Measurements from ENCODE around the gene UBFD1.
"Not testable (repeated sequence)": the region's sequence is repeated elsewhere in the genome, so short reads cannot be mapped to it uniquely, and the experiment has no call there.

The UBFD1 gene

DNA sequence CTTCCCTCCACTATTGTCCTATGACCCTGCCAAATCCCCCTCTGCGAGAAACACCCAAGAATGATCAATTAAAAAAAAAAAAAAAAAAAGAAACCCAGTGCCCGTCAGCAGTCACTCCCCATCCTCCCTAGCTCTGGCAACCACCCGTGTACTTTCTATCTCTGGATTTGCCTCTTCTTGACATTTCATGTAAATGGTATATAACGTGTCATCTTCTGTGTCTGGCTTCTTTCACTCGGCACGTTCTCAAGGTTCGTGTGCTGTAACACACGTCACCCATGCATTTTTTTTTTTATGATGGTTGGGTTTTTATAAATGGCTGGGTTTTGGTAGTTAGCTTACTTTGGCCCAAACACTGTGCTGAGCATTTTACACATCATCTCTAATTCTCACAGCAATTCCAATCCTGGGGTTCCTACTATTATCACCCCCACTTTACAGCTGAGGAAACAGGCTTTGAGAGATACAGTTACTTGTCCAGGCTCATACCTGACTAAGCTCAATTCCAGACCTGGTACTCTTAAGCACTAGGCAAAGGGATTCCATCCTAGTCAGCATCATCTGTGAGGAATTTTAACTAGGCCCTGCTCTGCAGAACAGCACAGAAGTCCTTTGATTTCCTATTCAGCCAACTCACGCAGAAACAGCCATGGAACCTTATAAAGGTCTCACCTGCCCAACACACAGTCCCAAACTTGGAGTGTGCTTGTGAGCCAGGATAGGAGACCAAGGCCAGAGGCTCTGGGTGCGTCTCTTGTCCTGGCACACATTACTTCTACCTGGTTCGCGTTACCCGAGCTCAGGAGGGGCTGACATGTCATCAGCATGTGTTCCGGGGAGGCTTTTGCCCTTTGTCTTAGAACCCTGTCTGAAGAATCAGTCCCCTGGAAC, 26.9 kb downstream of the UBFD1 start:
- Mint-ChIP-seq H3K36me3 (ENCODE audit: low read depth) (peaks cover 96% of the 10 kb centered on the region), H3K27me3 (no peaks in the 10 kb centered on the region), H3K9me3 (no peaks in the 10 kb centered on the region), H3K4me3 (no peak overlapping the region), H3K27ac (no peak overlapping the region), H3K4me1 (ENCODE audit: low read depth) (no peaks in the 10 kb centered on the region)
- intact Hi-C loops (cut with micrococcal nuclease), result no loop called here

DNA sequence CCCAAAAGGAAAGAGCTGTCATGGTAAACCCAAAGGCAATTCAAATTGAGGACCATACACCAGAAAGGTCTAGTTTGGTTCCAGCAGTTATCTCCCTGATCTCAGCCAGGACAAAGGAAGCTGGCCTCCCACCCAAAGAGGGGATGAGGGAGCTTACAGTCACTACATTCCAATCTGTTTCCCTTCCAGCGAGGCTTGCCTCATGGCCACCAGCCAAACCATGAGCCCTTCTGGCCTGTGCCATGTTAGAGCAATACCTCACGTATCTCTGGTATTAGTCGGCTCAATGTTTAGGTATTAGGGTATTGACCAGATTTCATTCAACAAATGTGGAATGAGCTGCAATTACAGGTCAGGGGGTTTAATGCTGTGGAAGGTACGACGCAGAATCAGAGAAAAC, 30.2 kb downstream of the UBFD1 start:
- H3K4me3 Mint-ChIP-seq, result no peak overlapping the region
- no peak overlapping the region for H3K27ac Mint-ChIP-seq
- H3K36me3 Mint-ChIP-seq (ENCODE audit: low read depth), result peaks cover 98% of the 10 kb centered on the region
- H3K9me3 Mint-ChIP-seq, result no peaks in the 10 kb centered on the region
- no peaks in the 10 kb centered on the region for H3K27me3 Mint-ChIP-seq
- peaks cover 11% of the 10 kb centered on the region for H3K4me1 Mint-ChIP-seq (ENCODE audit: low read depth)
- intact Hi-C loops (cut with micrococcal nuclease), result no loop called here

DNA sequence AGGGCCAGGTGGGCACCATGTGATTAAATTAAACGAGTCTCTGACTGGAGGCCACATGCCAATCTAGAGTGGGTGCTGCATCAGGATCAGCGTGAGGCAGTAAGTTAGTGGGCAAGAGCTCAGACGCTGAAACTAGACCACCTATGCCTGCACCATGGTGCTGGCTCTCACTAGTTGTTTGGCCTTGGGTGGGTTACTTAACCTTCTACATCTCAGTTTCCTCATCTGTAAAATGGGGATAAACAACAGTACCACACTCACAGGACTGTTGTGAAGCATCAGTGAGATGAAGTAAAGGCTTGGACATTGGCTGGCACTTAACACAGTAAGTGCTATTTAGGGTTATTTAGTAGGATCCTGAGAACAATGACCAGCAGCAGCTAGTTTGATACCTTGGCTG, 32.7 kb downstream of the UBFD1 start:
- Mint-ChIP-seq H3K36me3 (ENCODE audit: low read depth) (peaks cover 88% of the 10 kb centered on the region), H3K27me3 (no peaks in the 10 kb centered on the region), H3K4me3 (no peak overlapping the region), H3K4me1 (ENCODE audit: low read depth) (peaks cover 22% of the 10 kb centered on the region), H3K9me3 (no peaks in the 10 kb centered on the region), H3K27ac (no peak overlapping the region)
- intact Hi-C loops (cut with micrococcal nuclease), result loop anchor here (10.0 kb wide), 1 partner anchor 75 kb away; the partner anchor contains the start of gene GGA2

DNA sequence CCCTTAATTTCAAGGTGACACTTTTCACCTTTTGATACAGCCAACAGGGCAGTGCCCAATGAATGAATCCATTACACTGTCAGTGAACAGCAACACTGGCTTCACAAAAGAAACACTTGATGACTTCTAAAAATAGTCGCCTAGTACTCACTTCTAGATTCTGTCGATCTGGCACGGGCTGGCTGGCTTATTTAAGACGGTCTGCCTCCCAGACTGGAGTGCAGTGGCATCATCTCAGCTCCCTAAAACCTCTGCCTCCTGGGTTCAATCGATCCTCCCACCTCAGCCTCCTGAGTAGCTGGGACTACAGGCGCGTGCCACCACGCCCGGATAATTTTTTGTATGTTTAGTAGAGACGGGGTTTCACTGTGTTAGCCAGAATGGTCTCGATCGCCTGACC, 36.7 kb downstream of the UBFD1 start:
- Mint-ChIP-seq H3K36me3 (ENCODE audit: low read depth) (peaks cover 49% of the 10 kb centered on the region), H3K27ac (no peak overlapping the region)
- intact Hi-C loops (cut with micrococcal nuclease), result loop anchor here (10.0 kb wide), 1 partner anchor 79 kb away; the partner anchor contains the start of gene GGA2

DNA sequence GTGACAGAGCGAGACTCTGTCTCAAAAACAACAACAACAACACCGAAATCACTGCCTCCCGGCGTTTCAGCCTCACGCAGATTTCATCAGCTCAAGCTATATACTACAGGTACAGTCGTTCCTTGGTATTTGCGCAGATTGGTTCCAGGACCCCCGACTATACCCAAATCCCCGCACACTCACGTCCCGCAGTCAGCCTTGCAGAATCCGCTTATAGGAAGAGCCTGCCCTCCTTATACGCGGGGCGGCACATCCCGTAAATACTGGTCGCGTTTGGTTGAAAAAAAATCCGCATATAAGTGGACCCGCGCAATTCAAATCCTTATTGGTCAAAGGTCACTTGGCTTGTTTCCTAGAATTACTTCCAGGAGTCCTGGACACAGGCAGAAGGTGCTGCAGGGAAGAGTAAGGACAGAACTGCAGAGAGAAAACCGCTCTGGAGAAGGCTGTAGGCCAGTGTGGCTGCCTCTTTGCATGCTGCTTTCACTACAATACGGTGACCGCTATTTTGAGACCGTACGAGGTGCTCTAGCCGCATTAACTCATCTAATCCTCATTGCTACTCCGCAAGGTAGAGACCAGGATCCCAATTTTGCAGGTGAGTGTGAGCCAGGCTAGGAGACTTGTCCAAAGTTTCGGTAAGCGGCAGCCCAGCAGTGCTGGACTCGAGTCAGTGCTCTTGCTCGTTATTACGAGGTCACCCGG, 37.9 kb downstream of the UBFD1 start:
- H3K36me3 Mint-ChIP-seq (ENCODE audit: low read depth), result peaks cover 41% of the 10 kb centered on the region
- no peaks in the 10 kb centered on the region for H3K27me3 Mint-ChIP-seq
- intact Hi-C loops (cut with micrococcal nuclease), result loop anchor here (10.0 kb wide), 1 partner anchor 81 kb away; the partner anchor contains the start of gene GGA2
- peaks cover 31% of the 10 kb centered on the region for H3K4me1 Mint-ChIP-seq (ENCODE audit: low read depth)
- peak overlapping the region; percentile 80 for H3K27ac Mint-ChIP-seq
- H3K4me3 Mint-ChIP-seq, result peak overlapping the region; percentile 81
- H3K9me3 Mint-ChIP-seq, result no peaks in the 10 kb centered on the region

More for the DNA sequence above, 36.7 kb downstream of the UBFD1 start:
- Mint-ChIP-seq H3K4me3 (no peak overlapping the region), H3K4me1 (ENCODE audit: low read depth) (peaks cover 31% of the 10 kb centered on the region), H3K9me3 (no peaks in the 10 kb centered on the region), H3K27me3 (no peaks in the 10 kb centered on the region)

DNA sequence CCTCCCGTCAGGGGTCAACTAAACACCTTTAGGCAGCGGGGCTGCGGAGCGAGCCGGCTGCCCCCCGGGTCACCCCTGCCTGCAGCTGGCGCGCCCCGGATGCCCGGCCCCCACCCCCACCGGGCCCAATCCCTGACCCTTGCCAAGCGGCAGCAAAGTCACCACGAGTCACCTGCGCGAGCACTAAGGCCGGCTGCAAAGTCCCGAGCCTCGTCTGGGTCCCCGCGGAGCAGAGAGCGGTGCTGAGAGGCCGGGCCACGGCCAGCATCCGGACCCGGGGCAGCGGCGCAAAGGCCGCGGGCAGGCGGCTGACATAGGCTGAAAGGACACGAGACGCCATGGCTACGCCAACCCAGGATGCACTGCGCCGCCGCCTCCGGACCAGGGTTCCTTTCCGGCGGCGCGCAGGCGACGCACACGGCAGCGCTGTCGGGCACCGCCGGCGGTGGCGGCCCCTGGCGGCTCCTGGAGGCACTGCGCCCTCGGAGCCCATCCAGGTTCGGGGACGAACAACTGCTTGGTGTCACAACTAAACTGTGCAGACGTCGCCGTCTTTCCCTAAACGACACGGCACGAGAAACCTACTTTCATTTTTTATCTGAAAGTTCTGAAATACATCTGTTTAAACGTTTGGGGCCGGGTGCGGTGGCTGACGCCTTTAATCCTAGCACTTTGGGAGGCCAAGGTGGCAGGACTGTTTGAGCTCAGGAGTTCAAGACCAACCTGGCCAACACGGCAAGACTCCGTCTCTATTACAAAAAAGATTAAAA, 38.6 kb downstream of the UBFD1 start, which contains the start of gene NDUFAB1:
Gene NDUFAB1, minus strand, starts transcription at position 366 of the 770 bp plus-strand sequence. Its CDS starts 26 bp downstream, at position 340.
- intact Hi-C loops (cut with micrococcal nuclease), result loop anchor here (1.0 to 10.0 kb wide), 3 partner anchors 39 to 81 kb away; partner anchors contain the start of genes DCTN5, EARS2, GGA2 and PALB2
- peaks cover 31% of the 10 kb centered on the region for H3K4me1 Mint-ChIP-seq (ENCODE audit: low read depth)
- peaks cover 41% of the 10 kb centered on the region for H3K36me3 Mint-ChIP-seq (ENCODE audit: low read depth)
- no peaks in the 10 kb centered on the region for H3K9me3 Mint-ChIP-seq
- H3K27ac Mint-ChIP-seq, result peak within 1 kb of the TSS; percentile 80
- peak within 1 kb of the TSS; percentile 81 for H3K4me3 Mint-ChIP-seq
- H3K27me3 Mint-ChIP-seq, result no peaks in the 10 kb centered on the region

DNA sequence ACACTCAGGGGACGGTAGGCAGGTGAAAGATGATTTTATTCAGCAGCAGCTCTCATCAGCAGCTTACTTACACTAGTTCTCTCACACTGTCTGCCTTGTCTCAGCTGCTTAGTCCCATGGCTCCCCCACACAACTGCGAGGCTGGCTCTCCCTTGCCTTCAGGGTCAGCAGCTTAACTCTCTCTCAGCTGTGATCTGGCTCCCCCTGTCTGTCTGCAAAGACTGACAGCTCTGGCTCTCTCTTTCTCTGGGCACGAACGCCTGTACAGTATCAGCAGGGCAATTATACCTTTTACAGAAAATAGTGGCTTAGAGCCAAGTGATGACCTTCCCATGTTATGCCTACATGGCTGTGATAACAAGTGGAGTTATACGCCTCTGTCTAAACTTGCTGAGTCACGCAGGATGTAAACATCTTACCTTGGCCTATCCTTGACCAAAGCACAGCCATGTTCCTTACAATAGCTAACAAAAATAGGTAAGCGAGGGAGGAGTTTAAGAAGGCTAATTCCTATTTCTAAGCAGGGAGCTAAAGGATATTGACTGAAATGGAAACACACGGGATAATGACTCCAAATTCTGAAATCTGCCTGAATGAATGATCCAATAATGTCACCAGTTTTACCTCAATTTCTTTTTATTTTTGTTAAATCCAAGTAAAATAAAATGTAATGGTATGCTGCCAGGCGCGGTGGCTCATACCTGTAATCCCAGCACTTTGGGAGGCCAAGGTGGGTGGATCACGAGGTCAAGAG, 39.7 kb downstream of the UBFD1 start:
- intact Hi-C loops (cut with micrococcal nuclease), result loop anchor here (2.0 to 10.0 kb wide), 2 partner anchors 44 to 82 kb away; partner anchors contain the start of genes DCTN5, GGA2 and PALB2
- H3K9me3 Mint-ChIP-seq, result no peaks in the 10 kb centered on the region
- peaks cover 41% of the 10 kb centered on the region for H3K36me3 Mint-ChIP-seq (ENCODE audit: low read depth)
- peak overlapping the region; percentile 80 for H3K27ac Mint-ChIP-seq
- peaks cover 21% of the 10 kb centered on the region for H3K4me1 Mint-ChIP-seq (ENCODE audit: low read depth)
- H3K27me3 Mint-ChIP-seq, result no peaks in the 10 kb centered on the region
- H3K4me3 Mint-ChIP-seq, result no peak overlapping the region

DNA sequence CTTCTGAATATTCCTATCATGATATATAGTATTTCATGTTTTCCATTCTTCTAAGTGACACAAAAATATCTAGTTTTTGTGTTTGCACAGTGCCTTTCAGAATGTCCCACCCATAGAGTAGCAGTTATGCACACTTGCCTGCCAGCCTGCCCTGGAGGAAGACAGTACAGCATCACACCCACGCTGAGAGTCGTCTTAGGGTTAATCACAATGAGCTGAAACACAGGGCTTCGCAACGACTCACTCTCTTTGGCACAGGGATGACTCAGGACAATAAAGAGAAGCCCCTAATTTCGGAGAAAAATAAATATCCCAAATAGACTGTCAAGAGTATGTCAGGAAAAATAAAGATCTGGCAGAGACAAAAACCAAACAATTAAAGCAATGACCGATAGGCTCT, 50.2 kb downstream of the UBFD1 start:
- peaks cover 86% of the 10 kb centered on the region for H3K36me3 Mint-ChIP-seq (ENCODE audit: low read depth)
- intact Hi-C loops (cut with micrococcal nuclease), result no loop called here
- H3K4me1 Mint-ChIP-seq (ENCODE audit: low read depth), result no peaks in the 10 kb centered on the region
- H3K27me3 Mint-ChIP-seq, result no peaks in the 10 kb centered on the region
- no peak overlapping the region for H3K4me3 Mint-ChIP-seq
- peak overlapping the region; percentile 55 for H3K27ac Mint-ChIP-seq
- no peaks in the 10 kb centered on the region for H3K9me3 Mint-ChIP-seq

DNA sequence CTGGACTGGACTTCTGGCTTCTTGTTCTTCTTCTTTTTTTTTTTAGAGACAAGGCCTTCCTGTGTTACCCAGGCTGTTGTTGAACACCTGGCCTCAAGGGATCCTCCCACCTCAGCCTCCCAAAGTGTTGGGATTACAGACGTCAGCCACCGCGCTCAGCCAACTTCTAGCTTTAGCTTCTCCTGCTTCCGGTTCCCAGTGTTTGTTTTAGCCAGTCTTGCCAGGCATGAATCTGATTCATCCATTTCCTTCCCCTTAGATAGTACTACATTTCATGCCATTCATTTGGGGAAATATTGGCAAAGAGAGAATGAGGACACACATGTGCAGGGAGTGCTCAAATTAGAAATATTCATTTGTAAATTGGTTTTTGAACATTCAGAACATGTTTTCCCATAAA, 50.7 kb downstream of the UBFD1 start:
- H3K4me3 Mint-ChIP-seq, result no peak overlapping the region
- peaks cover 83% of the 10 kb centered on the region for H3K36me3 Mint-ChIP-seq (ENCODE audit: low read depth)
- no peaks in the 10 kb centered on the region for H3K4me1 Mint-ChIP-seq (ENCODE audit: low read depth)
- H3K27me3 Mint-ChIP-seq, result no peaks in the 10 kb centered on the region
- peak overlapping the region; percentile 55 for H3K27ac Mint-ChIP-seq
- H3K9me3 Mint-ChIP-seq, result no peaks in the 10 kb centered on the region
- intact Hi-C loops (cut with micrococcal nuclease), result no loop called here

DNA sequence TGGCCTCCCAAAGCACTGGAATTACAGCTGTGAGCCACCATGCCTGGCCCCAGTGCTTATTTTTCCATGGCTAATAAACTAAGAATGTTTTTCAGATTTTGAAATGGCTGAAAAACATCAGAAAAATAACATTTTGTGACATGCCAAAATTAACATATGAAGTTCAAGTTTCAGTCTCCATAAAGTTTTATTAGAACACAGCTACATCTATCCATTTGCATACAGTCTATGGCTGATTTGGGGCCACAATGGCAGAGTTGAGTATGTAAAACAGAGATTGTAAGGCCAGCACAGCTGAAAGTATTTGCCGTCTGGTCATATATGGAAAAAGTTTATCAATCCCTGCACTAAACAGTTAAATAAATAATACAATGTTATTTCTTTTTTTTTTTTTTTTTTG, 52.4 kb downstream of the UBFD1 start:
- Mint-ChIP-seq H3K9me3 (no peaks in the 10 kb centered on the region), H3K36me3 (ENCODE audit: low read depth) (peaks cover 79% of the 10 kb centered on the region), H3K27ac (no peak overlapping the region), H3K4me3 (no peak overlapping the region), H3K27me3 (no peaks in the 10 kb centered on the region), H3K4me1 (ENCODE audit: low read depth) (no peaks in the 10 kb centered on the region)
- intact Hi-C loops (cut with micrococcal nuclease), result no loop called here

DNA sequence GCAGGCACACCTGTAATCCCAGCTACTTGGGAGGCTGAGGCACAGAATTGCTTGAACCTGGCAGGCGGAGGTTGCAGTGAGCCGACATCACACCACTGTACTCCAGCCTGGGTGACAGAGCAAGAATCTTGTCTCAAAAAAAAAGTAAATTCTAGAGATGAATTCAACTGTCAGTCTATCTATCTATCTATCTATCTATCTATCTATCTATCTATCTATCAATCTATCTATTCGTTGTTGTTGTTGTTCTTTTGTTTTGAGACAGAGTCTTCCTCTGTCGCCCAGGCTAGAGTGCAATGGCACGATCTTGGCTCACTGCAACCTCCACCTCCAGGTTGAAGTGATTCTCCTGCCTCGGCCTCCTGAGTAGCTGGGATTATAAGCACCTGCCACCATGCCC, 53.4 kb downstream of the UBFD1 start:
- peaks cover 79% of the 10 kb centered on the region for H3K36me3 Mint-ChIP-seq (ENCODE audit: low read depth)
- H3K27me3 Mint-ChIP-seq; intact Hi-C loops (cut with micrococcal nuclease); H3K9me3 Mint-ChIP-seq; H3K4me3 Mint-ChIP-seq; H3K4me1 Mint-ChIP-seq (ENCODE audit: low read depth); H3K27ac Mint-ChIP-seq: not testable (repeated sequence)

DNA sequence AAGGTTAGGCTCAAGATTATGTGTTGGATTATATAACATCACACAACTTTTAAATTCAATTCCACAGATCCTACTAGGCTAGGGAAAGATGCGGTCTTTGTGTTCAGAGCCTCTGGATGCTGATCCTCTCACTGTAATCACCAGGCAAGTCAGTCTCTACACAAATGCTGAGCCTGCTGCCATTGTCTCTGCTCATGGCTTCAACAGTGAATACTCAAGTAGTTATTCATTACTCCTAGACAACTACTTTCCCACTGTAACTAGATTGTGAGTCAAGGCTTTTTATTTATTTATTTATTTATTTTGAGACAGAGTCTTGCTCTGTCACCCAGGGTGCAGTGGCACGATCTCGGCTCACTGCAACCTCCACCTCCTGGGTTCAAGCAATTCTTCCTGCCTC, 54.4 kb downstream of the UBFD1 start:
- H3K4me3 Mint-ChIP-seq, result no peak overlapping the region
- no peaks in the 10 kb centered on the region for H3K4me1 Mint-ChIP-seq (ENCODE audit: low read depth)
- H3K27me3 Mint-ChIP-seq, result no peaks in the 10 kb centered on the region
- peaks cover 78% of the 10 kb centered on the region for H3K36me3 Mint-ChIP-seq (ENCODE audit: low read depth)
- H3K9me3 Mint-ChIP-seq, result no peaks in the 10 kb centered on the region
- intact Hi-C loops (cut with micrococcal nuclease), result no loop called here
- H3K27ac Mint-ChIP-seq, result no peak overlapping the region

DNA sequence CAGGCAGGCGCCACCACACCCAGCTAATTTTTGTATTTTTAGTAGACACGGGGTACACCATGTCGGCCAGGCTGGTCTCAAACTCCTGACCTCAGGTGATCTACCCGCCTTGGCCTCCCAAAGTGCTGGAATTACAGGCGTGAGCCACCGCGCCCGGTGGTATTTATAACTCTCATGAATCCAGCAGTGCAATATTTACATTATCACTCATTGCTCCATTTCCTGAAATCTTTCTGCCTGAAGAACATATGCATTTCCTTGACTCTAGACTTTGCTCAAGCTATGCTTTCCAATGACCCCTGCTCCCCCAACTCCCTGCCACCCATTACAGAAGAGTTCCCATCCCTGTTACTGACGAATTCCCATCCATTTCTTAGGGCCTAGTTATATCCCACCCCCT, 58.3 kb downstream of the UBFD1 start:
- Mint-ChIP-seq H3K4me1 (ENCODE audit: low read depth) (no peaks in the 10 kb centered on the region), H3K27me3 (no peaks in the 10 kb centered on the region), H3K9me3 (no peaks in the 10 kb centered on the region), H3K4me3 (no peak overlapping the region), H3K27ac (no peak overlapping the region), H3K36me3 (ENCODE audit: low read depth) (peaks cover 85% of the 10 kb centered on the region)
- intact Hi-C loops (cut with micrococcal nuclease), result no loop called here
